ENCODE measurements around the gene EN1.

DNA sequence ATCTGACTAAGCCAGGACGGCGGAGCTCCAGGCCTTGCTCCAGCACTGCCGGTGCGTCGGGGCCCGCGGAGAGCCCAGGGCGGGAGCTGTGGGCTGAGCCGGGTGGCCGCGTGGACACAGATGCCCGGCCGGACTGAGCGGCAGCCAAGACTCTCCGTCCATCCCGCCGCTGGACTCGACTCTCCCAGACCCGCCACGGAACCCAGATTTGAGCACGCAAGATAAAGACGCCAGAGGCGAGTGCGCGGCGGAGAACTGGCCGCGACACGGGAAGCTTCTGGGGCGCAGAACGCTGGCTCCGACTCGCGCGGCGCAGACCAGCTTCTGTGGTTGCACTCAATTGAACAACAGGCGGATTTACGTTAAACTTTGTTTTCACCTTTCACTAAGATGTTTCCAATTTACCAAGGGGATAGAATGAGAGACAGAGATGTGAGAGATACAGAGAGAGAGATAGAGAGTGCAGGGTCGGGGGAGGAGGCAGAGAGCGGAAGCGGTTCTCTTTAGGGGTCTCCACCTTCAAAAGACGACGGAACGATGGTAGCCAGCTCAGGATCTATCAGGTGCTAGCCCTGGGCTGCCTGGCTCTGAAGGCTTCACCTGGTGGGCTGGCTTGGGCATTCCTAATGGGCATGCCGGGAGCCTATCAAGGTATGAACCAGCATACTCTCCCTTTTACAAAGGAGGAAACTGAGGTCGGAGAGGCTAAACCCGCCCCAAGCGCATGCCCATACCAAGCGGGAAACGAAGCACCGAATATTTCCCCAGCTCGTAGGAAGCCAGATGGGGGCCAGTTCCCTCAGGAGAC, 10.4 kb upstream of the EN1 start:
- TF ChIP-seq, protein P1, sequence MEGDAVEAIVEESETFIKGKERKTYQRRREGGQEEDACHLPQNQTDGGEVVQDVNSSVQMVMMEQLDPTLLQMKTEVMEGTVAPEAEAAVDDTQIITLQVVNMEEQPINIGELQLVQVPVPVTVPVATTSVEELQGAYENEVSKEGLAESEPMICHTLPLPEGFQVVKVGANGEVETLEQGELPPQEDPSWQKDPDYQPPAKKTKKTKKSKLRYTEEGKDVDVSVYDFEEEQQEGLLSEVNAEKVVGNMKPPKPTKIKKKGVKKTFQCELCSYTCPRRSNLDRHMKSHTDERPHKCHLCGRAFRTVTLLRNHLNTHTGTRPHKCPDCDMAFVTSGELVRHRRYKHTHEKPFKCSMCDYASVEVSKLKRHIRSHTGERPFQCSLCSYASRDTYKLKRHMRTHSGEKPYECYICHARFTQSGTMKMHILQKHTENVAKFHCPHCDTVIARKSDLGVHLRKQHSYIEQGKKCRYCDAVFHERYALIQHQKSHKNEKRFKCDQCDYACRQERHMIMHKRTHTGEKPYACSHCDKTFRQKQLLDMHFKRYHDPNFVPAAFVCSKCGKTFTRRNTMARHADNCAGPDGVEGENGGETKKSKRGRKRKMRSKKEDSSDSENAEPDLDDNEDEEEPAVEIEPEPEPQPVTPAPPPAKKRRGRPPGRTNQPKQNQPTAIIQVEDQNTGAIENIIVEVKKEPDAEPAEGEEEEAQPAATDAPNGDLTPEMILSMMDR (IDR thresholded peaks at IDR 0.05) = no peak
- no peak for TF ChIP-seq POLR2A (IDR thresholded peaks at IDR 0.05)
